GM19452 (cell line): ENCODE measurements around the gene VSTM2B.
"Not testable (repeated sequence)": the region's sequence is repeated elsewhere in the genome, so short reads cannot be mapped to it uniquely, and the experiment has no call there.

Experiments used
- ATAC-seq: cut with Tn5 transposase; IDR thresholded peaks from one replicate; pipeline ENCODE4 v1.9.1; 2021; ENCODE audit not compliant: unreplicated experiment

Gene VSTM2B

DNA sequence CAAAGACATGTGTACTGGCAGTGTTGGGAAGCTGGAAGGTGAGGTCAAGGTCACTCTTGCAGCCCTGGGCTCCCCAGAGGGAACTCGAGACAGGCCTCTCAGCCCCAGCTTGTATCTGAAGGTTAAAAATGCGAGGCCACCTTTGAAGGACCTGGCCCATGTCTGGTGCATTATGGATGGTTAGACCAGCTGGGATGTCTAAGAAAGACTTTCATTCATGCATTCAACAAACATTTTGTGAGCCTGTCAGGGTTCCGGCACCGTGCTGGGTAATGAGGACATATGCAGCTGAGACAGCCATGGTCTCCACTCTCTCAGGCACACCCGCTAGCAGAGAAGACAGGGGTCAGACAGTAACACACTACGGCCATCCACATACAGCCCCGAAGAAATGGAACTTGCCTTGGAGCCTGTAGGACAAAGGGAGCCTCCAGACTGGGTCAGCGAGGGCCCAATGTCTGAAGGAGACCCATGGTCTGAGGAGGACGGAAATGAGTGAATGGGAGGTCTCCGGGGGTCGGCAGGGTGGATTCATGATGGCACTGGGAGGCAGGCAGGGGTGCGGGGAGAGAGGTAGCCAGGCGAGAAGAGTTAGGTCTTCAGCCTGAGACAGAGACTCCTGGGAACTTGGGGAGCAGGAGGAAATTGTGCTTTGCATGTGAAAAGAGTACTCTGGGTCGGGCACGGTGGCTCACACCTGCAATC lies 19.0 kb downstream of the VSTM2B start:
- no peak for ATAC-seq

DNA sequence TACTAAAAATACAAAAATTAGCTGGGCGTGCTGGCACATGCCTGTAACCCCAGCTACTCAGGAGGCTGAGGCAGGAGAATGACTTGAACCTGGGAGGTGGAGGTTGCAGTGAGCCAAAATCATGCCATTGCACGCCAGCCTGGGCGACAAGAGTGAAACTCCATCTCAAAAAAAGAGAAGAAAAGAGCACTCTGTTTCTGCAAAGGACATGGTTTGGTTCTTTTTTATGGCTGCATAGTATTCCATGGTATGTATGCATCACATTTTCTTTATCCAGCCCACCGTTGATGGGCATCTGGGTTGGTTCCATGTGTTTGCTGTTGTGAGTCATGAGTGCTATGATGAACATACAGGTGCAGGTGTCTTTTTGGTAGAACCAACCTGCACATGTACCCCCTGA lies 19.7 kb downstream of the VSTM2B start:
- not testable (repeated sequence) for ATAC-seq

DNA sequence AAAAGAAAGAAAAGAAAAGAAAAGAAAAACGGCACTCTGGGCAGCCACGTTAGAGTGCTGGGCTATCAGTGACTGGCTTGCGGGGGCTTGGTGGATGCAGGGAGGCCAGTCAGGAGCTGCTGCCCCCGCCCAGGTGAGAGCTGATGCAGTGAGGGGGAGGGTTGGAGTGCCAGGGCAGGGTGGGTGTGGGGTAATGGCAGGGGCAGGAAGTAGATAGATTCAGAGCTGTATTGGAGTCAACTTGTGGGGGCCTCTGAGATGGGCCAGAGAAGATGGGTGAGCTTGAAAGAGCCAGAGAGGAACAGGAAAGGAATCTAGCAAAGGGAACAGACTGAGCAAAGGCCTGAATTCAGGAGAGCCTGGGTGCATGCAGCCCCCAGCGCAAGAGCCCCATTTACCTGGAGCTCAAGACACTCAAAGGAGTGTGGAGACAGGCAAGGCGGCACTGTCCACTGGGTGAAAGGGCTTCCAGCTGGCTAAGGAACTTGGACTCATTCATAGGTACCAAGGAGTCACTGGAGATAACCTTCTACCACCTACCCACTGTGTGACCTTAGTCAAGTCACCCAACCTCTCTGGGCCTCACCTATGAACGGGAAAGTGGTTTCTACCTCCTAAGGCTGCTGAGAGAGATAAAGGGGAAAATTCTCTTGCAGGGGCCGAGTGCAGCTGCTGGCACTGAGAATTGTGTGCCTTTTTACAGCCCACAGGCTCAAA lies 20.2 kb downstream of the VSTM2B start:
- ATAC-seq, result no peak

GRCh38 chr19:29546583-29547190 lies 20.9 kb downstream of the VSTM2B start:
- no peak for ATAC-seq

GRCh38 chr19:29547361-29547960 lies 21.7 kb downstream of the VSTM2B start:
- no peak for ATAC-seq

- ATAC-seq, result no peak
Measured at GRCh38 chr19:29547981-29548380, 22.2 kb downstream of the VSTM2B start.

- ATAC-seq, result no peak
Measured at GRCh38 chr19:29548483-29549085, 22.8 kb downstream of the VSTM2B start.

GRCh38 chr19:29549105-29550070 lies 23.6 kb downstream of the VSTM2B start:
- ATAC-seq, result no peak

GRCh38 chr19:29550896-29551295 lies 25.1 kb downstream of the VSTM2B start:
- no peak for ATAC-seq

DNA sequence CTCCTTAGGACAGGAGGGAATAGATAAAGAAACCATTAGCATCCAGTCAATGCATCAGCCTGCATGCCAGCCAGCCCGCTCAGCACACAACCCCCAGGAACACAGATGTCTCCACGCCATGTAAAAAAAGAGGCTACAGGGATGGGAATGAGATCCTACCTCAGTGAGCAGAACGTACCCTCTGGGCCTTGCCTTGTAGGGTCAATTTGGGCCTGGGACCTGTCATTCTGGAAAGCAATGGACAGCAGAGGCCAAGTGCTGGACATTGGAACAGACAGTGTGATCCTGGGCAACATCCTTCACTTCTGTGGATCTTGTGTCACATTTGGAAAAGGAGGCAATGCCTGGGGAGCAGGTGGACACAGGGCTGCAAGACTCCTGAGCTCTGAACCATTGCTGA lies 26.0 kb downstream of the VSTM2B start:
- no peak for ATAC-seq

GRCh38 chr19:29552454-29553280 lies 26.9 kb downstream of the VSTM2B start:
- no peak for ATAC-seq

- ATAC-seq, result no peak
Measured at GRCh38 chr19:29554149-29554548, 28.4 kb downstream of the VSTM2B start.

GRCh38 chr19:29559110-29559509 lies 33.3 kb downstream of the VSTM2B start:
- not testable (repeated sequence) for ATAC-seq

DNA sequence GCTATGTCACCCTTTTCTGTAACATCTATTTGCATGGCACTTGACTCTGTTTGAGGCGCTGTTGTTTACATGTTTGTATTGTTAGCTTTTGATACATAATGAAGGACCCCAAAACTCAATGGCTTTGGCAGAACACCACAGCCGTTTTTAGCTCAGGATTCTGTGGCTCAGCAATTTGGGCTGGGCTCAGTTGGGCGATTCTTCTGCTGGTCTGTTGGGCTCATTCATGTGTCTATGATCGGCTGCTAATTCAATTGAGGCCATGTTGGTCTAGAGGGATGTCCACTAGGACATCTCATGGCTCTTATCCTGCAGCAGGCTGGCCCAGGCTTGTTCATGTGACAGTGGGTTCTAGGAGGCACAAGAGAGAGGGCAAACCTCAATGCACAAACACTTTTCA lies 33.9 kb downstream of the VSTM2B start:
- no peak for ATAC-seq

DNA sequence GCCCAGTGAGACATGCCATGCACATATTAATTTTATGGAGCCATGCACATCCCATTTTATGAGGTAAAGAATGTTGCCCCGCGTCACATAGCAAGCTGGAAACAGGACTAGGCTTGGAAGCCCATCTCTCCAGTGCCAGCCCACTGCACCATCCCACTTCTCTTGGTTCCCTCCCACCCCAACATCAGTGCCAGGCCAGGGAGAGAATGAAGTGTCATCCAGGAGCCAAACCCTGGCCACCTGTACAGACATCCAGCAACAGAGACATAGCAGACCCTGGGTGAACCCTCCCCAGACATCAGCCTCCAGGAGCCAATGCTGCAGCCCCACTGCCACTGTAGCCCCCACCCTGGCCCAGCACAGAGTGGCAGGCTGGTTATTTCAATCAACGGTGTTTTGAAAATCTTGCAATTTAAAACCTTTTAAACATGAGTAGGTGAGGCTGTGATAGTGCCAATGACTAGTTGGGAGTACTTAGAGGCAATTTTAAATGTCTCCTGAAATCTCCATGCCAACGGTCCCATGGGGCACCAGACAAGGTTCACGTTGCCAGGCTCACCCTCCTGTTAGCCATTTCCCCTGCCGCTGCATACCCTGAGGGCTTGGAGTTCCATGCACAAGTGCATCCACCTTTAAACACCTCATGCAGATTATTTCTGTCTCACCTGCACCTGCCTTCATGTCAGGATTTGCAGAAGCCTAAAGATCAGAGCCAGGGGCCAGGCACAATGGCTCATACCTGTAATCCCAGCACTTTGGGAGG lies 34.7 kb downstream of the VSTM2B start:
- no peak for ATAC-seq

GRCh38 chr19:29561601-29562000 lies 35.8 kb downstream of the VSTM2B start:
- no peak for ATAC-seq

DNA sequence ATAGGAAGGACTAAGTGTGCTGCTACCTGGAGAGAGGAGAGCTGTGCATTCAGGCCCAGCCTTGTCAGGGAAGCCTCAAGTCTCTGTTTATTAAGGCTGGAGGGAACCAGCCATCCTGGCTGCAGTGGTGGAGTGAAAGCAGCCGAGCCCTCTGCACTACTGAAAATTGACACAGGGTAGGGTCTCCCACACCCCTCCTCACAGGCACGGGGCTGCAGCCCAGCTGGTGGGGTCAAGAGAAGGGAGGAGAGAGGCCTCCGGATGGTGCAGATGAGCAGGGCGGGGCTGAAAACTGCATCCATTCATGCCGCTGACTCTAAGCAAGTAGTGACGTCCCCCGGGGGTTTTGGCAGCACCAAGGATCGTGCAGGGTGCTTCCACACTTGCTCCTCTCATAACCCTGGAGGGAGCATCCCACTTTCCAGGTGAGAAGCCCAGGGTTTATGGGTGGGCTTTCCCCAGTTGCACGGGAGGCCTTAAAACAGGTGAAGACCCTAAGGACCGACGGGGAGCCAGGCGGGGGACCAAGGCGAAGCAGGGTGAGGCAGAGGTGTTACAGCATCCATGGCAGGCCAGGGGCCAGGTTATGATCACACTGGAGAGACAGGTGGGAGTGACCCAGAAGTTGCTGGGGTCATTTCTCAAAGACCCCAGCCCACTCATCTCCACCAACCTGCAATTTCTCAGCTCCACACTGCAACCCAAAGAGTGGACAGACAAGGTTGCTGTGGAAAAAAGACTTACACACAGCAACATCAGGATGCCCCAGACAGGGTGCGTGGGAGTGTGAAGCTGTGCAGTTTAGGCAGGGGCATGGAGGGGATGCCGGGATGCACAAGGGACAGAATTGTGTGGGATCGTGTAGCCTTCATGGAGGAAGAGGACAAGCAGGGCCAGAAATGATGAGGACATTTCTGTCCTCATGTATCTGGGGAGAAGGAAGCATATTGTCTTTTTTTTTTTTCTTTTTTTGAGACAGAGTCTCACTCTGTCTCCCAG lies 36.8 kb downstream of the VSTM2B start:
- ATAC-seq, result no peak
